ENCODE results near the gene ZBTB20.

DNA sequence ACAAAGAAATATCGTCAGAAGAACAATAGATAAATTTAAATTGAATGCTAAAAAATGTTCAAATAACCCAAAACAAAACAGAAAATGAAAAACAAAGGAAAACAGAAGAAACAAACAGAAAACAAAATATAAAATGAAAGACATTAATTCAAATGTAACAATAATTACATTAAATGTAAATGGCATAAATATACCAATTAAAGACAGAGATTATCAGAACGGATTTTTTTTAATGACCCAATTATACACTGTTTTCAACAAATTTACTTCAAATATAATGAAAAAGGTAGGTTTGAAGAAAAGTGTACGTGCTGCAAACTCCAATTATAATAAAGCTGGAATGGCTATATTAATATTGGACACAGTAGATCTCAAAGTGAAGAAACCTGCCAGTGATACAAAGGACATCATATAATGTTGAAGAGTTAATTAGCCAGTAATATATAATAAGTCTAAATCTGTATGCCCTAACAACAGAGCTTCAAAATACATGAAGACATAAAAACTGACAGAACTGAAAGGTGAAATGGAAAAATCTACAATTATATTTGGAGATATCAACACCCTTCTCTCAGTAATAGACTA lies 193.8 kb downstream of the ZBTB20 start:
- no peak for TF ChIP-seq POLR2A (IDR thresholded peaks at IDR 0.05)
- TF ChIP-seq, protein P1, sequence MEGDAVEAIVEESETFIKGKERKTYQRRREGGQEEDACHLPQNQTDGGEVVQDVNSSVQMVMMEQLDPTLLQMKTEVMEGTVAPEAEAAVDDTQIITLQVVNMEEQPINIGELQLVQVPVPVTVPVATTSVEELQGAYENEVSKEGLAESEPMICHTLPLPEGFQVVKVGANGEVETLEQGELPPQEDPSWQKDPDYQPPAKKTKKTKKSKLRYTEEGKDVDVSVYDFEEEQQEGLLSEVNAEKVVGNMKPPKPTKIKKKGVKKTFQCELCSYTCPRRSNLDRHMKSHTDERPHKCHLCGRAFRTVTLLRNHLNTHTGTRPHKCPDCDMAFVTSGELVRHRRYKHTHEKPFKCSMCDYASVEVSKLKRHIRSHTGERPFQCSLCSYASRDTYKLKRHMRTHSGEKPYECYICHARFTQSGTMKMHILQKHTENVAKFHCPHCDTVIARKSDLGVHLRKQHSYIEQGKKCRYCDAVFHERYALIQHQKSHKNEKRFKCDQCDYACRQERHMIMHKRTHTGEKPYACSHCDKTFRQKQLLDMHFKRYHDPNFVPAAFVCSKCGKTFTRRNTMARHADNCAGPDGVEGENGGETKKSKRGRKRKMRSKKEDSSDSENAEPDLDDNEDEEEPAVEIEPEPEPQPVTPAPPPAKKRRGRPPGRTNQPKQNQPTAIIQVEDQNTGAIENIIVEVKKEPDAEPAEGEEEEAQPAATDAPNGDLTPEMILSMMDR (IDR thresholded peaks at IDR 0.05): no peak
